ENCODE data around the gene SERPINB2. TPM values are rescaled to one million over a fixed set of nuclear protein-coding genes. Genes with fewer than 3 reads are reported as not detected.
"Not testable (repeated sequence)": the region's sequence is repeated elsewhere in the genome, so short reads cannot be mapped to it uniquely, and the experiment has no call there.

The SERPINB2 gene
- total and polyA plus RNA-seq, 2 donors (not counting 1 experiment from before 2014, with no cell fraction given) = 0.25 to 1.4 TPM

DNA sequence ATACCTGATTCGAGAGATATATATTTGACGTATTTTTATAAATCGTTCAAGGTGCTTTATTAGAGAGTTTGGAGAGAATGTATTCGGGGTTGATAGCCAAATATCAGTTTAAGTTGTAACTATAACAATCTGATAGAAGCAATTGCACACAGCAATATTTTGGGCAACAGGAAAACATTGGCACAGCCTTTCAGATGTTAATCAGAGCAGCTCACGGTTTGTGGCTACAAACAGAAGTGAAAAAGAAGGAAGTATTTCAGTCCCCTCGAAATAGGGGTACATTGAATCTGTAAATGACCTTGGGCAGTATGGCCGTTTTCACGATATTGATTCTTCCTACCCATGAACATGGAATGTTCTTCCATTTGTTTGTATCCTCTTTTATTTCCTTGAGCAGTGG lies 40.8 kb downstream of the SERPINB2 start:
- Mint-ChIP-seq H3K4me3 (no peak overlapping the region), H3K4me1 (peaks cover 2% of the 10 kb centered on the region), H3K27ac (no peak overlapping the region), H3K9me3 (ENCODE audit: insufficient read depth) (no peaks in the 10 kb centered on the region), H3K27me3 (peaks cover 26% of the 10 kb centered on the region)
- DNase-seq (no peak), ATAC-seq (ENCODE audit: low read depth) (no peak)
- no peak overlapping the region for H3K27ac ChIP-seq (ENCODE audit: low read length in 2 of 2)
- intact Hi-C loops (cut with micrococcal nuclease) = no loop called here
- no peaks in the 10 kb centered on the region for H3K36me3 ChIP-seq (replicated peaks in 1 of 2; ENCODE audit: control extremely low read depth in 1 of 2, control insufficient read depth in 1 of 2, extremely low read depth in 1 of 2, insufficient read depth in 2 of 2, low read length in 1 of 2)
- WGBS (ENCODE audit: insufficient coverage) = 0% methylated on average over 1 of the region's 8 CpGs
- no peak overlapping the region for H3K9ac ChIP-seq (ENCODE audit: low read length)
- peaks cover 0 to 3% (median 0%) of the 10 kb centered on the region in 4 experiments for H3K27me3 ChIP-seq (replicated peaks in 1 of 4; ENCODE audit: control extremely low read depth in 1 of 4, control insufficient read depth in 3 of 4, insufficient read depth in 4 of 4, low read length in 3 of 4)
- no peak overlapping the region for H2AFZ ChIP-seq (ENCODE audit: insufficient read depth, low read depth, low read length, poor library complexity, severe bottlenecking)
- no peaks in the 10 kb centered on the region for H3K79me2 ChIP-seq (ENCODE audit: control insufficient read depth, insufficient read depth, low read length)
- H4K20me1 ChIP-seq (ENCODE audit: control insufficient read depth, insufficient read depth, low read length, poor library complexity, severe bottlenecking) = no peaks in the 10 kb centered on the region
- ChIA-PET CTCF (no interaction called here), POLR2A (no interaction called here)
- TF ChIP-seq, protein P1, sequence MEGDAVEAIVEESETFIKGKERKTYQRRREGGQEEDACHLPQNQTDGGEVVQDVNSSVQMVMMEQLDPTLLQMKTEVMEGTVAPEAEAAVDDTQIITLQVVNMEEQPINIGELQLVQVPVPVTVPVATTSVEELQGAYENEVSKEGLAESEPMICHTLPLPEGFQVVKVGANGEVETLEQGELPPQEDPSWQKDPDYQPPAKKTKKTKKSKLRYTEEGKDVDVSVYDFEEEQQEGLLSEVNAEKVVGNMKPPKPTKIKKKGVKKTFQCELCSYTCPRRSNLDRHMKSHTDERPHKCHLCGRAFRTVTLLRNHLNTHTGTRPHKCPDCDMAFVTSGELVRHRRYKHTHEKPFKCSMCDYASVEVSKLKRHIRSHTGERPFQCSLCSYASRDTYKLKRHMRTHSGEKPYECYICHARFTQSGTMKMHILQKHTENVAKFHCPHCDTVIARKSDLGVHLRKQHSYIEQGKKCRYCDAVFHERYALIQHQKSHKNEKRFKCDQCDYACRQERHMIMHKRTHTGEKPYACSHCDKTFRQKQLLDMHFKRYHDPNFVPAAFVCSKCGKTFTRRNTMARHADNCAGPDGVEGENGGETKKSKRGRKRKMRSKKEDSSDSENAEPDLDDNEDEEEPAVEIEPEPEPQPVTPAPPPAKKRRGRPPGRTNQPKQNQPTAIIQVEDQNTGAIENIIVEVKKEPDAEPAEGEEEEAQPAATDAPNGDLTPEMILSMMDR (IDR thresholded peaks at IDR 0.05) = no peak
- TF ChIP-seq EZH2 (IDR thresholded peaks at IDR 0.05; ENCODE audit: borderline replicate concordance, insufficient read depth, low read depth, low read length, poor library complexity, severe bottlenecking) = no peak
- H3K4me2 ChIP-seq (replicated peaks; ENCODE audit: low read depth, low read length, poor library complexity, severe bottlenecking) = no peak overlapping the region
- H3K4me1 ChIP-seq (ENCODE audit: control insufficient read depth in 2 of 2, insufficient read depth in 2 of 2, low read length in 2 of 2) = no peaks in the 10 kb centered on the region
- H3K9me3 ChIP-seq (ENCODE audit: control extremely low read depth in 1 of 3, control insufficient read depth in 2 of 3, insufficient read depth in 1 of 3, low read length in 2 of 3) = no peaks in the 10 kb centered on the region
- no peak overlapping the region for H3K4me3 ChIP-seq (ENCODE audit: control extremely low read depth in 1 of 5, extremely low read depth in 1 of 5, insufficient read depth in 1 of 5, low read depth in 2 of 5, low read length in 4 of 5)

DNA sequence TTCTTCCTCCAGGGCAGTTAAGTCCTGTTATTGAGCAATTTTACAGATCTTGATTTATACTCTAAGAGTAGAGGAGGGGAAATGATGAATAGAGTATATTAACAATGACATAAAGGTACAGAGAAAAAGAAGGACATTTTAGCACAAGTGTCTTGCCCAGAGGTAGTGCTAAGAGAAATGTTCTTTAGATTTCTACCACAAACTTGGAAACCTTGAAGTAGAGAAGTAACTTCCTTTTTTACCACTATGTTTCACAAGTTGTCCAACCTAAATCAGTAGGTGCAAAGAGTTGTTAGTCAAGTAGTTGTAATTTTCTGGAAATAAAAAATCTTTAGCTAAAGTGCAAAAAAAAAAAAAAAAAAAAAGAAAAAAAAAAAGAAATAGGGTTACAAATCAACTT lies 41.9 kb downstream of the SERPINB2 start:
- H3K4me1 Mint-ChIP-seq; H2AFZ ChIP-seq (ENCODE audit: insufficient read depth, low read depth, low read length, poor library complexity, severe bottlenecking); H3K27ac Mint-ChIP-seq; H3K79me2 ChIP-seq (ENCODE audit: control insufficient read depth, insufficient read depth, low read length); H3K9me3 ChIP-seq (ENCODE audit: control extremely low read depth in 1 of 3, control insufficient read depth in 2 of 3, insufficient read depth in 1 of 3, low read length in 2 of 3); intact Hi-C loops (cut with micrococcal nuclease); H3K27ac ChIP-seq (ENCODE audit: low read length in 2 of 2); H3K9me3 Mint-ChIP-seq (ENCODE audit: insufficient read depth); H3K36me3 ChIP-seq (replicated peaks in 1 of 2; ENCODE audit: control extremely low read depth in 1 of 2, control insufficient read depth in 1 of 2, extremely low read depth in 1 of 2, insufficient read depth in 2 of 2, low read length in 1 of 2); CTCF ChIA-PET; H3K4me1 ChIP-seq (ENCODE audit: control insufficient read depth in 2 of 2, insufficient read depth in 2 of 2, low read length in 2 of 2); H4K20me1 ChIP-seq (ENCODE audit: control insufficient read depth, insufficient read depth, low read length, poor library complexity, severe bottlenecking); H3K4me3 Mint-ChIP-seq; H3K27me3 ChIP-seq (replicated peaks in 1 of 4; ENCODE audit: control extremely low read depth in 1 of 4, control insufficient read depth in 3 of 4, insufficient read depth in 4 of 4, low read length in 3 of 4); DNase-seq; POLR2A ChIA-PET; ATAC-seq (ENCODE audit: low read depth); H3K4me2 ChIP-seq (replicated peaks; ENCODE audit: low read depth, low read length, poor library complexity, severe bottlenecking); H3K9ac ChIP-seq (ENCODE audit: low read length); H3K4me3 ChIP-seq (ENCODE audit: control extremely low read depth in 1 of 5, extremely low read depth in 1 of 5, insufficient read depth in 1 of 5, low read depth in 2 of 5, low read length in 4 of 5): not testable (repeated sequence)
- H3K27me3 Mint-ChIP-seq = peaks cover 18% of the 10 kb centered on the region
